Measurements from ENCODE around the gene COL4A4. TPM values are rescaled to one million over a fixed set of nuclear protein-coding genes. Genes with fewer than 3 reads are reported as not detected.

Gene COL4A4
- total RNA-seq, 1 donor: 0.43 TPM

DNA sequence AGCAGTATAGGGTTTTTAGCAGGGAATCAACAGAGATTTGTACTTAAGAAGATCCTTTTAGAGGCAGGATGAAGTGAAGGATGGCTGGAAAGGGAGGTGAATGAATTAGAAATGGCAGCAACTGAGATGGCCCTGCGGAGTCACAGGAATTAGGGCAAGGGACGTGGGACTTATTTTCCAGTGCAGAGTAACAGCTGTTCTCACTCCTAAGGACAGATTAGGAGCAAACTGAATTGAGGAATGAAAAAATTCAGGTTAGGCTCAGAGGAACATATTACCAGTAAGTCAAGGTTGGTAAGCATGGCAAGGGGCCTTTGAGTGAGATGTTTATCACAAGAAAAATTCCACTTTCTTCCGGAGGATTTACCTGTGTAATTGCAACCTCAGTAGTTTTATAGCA lies 34.9 kb upstream of the COL4A4 start:
- TF ChIP-seq, protein P1, sequence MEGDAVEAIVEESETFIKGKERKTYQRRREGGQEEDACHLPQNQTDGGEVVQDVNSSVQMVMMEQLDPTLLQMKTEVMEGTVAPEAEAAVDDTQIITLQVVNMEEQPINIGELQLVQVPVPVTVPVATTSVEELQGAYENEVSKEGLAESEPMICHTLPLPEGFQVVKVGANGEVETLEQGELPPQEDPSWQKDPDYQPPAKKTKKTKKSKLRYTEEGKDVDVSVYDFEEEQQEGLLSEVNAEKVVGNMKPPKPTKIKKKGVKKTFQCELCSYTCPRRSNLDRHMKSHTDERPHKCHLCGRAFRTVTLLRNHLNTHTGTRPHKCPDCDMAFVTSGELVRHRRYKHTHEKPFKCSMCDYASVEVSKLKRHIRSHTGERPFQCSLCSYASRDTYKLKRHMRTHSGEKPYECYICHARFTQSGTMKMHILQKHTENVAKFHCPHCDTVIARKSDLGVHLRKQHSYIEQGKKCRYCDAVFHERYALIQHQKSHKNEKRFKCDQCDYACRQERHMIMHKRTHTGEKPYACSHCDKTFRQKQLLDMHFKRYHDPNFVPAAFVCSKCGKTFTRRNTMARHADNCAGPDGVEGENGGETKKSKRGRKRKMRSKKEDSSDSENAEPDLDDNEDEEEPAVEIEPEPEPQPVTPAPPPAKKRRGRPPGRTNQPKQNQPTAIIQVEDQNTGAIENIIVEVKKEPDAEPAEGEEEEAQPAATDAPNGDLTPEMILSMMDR (IDR thresholded peaks at IDR 0.05; ENCODE audit: insufficient read depth, low read depth, low read length): no peak
- DNase-seq (ENCODE audit: low read depth): no peak
- H3K4me3 ChIP-seq (ENCODE audit: low read depth, low read length): no peak overlapping the region

DNA sequence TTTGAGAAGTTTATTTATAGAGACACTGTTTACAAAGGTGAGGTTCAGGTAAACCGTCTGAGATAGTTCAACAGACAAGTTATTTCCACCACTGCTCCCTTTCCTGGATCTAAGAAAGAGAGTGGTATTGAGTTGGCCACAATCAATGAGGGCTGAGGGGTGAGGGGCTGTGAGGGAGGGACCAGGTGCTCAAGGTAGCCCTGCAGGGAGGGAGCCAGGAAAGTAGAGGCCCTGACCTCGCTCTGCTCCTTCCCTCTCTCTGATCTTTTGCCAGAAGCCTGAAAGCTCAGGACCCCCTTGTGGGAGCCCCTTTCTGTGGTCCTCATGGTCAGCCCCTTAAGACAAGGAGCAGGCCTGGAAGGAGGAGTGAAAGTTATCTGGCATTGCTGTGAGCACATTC lies 30.2 kb upstream of the COL4A4 start:
- TF ChIP-seq, protein P1 (IDR thresholded peaks at IDR 0.05; ENCODE audit: insufficient read depth, low read depth, low read length): no peak
- no peak overlapping the region for H3K4me3 ChIP-seq (ENCODE audit: low read depth, low read length)
- DNase-seq (ENCODE audit: low read depth): no peak

DNA sequence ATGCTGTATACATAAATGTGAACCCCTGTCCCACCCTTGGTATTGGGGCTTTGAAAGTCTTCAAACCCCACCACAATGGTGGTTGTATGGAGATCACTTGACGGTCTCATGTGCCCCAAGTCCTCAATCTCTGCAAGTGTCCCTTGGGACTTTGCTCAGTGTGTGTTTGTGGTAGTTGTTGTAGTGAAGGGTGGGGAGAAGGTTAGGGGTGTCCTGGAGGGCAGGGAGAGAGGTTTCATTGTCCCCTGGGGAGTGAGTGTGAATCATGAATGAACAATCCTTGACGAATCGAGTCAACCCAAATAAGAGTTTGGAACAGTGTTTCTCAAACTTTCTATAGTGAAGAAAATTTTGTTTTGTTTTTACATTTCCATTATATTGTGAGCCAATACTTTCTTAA lies 28.5 kb upstream of the COL4A4 start:
- TF ChIP-seq, protein P1 (IDR thresholded peaks at IDR 0.05; ENCODE audit: insufficient read depth, low read depth, low read length): no peak
- DNase-seq (ENCODE audit: low read depth): no peak
- H3K4me3 ChIP-seq (ENCODE audit: low read depth, low read length): no peak overlapping the region

DNA sequence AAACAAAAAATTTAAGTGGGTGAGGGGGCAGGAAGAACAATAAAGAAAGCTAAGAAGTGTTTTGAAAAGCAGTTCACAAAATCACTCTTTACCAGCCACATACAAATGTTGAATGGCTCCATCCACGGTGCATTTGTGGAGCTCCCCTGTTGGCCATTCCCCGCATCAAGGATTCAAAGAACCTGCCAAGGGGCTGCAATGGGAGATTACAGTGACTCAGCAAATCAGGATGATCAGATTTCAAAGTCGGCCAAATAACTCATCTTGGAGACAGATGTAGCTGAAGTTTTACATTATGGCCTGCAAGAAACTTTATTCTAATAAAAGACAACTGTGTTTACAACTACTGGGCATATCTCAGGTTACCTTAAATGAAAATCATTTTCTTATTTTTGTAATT lies 27.4 kb upstream of the COL4A4 start:
- TF ChIP-seq, protein P1 (IDR thresholded peaks at IDR 0.05; ENCODE audit: insufficient read depth, low read depth, low read length): no peak
- no peak overlapping the region for H3K4me3 ChIP-seq (ENCODE audit: low read depth, low read length)
- DNase-seq (ENCODE audit: low read depth): no peak

DNA sequence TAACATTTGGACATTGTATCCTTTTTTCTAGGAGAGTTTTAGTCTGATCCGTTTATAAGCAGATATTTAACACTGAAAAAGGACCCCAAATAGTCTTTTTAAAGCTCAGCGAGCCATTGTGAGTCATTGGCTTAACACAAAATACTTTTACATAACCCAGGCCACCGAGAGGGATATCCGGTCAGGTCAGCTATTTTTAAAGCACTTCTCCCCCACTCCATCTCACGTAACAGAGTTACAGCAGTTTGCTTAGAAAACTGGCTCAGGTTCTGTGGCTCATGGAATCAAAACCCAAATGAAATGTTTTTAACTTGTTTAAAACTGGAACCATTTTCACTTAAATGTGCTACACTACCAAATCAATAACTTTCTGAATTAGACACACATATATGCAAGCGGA lies 24.3 kb upstream of the COL4A4 start:
- DNase-seq (ENCODE audit: low read depth): peak; percentile 62

DNA sequence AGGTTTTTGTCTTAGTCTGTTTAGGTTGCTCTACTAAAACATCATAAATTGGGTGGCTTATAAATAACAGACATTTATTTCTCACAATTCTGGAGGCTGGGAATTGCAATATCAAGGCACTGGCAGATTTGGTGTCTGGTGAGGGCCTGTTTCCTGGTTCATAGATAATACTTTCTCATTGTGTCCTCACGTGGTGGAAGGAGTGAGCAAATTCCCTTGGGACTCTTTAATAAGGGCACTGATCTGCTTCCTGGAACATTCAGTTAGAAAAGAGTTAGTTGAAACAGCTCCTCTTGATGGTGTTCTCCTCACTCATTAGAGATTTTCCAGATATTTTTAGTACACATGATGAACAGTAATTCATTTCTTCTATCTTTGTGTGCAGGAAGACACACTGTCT lies 22.7 kb upstream of the COL4A4 start:
- no peak overlapping the region for H3K4me3 ChIP-seq (ENCODE audit: low read depth, low read length)
- TF ChIP-seq, protein P1 (IDR thresholded peaks at IDR 0.05; ENCODE audit: insufficient read depth, low read depth, low read length): no peak
- no peak for DNase-seq (ENCODE audit: low read depth)

More for the DNA sequence above, 24.3 kb upstream of the COL4A4 start:
- TF ChIP-seq, protein P1 (IDR thresholded peaks at IDR 0.05; ENCODE audit: insufficient read depth, low read depth, low read length): no peak
- no peak overlapping the region for H3K4me3 ChIP-seq (ENCODE audit: low read depth, low read length)

DNA sequence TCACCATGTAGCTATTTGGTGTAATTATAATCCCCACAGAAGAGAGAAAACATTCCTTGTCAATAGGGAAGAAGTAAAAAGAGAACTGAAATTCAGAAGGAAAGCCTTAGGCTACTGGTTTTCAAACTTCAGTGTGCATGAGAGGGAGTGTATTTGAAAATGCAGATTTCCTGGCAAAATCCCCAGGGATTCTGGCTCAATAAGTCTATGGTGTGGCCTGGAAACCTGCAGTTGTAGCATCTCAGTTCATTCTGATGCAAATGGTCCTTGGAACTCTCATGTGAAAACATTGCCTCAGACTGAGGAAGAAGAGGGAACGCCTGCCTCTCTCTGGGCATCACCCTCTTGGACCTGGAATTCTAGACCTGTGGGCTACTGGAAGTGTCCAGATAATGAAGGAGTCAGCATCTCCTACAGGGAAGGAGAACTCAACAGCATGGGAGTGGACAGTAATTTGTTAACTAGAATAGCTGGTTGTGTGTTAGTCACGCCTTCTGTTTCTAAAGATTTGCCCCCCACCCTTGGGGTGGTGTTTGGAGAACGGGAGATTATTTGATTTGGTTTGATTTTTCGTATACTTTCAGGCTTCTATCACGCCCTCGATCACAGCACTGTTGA lies 21.7 kb upstream of the COL4A4 start:
- TF ChIP-seq, protein P1 (IDR thresholded peaks at IDR 0.05; ENCODE audit: insufficient read depth, low read depth, low read length): no peak
- H3K4me3 ChIP-seq (ENCODE audit: low read depth, low read length): no peak overlapping the region
- no peak for DNase-seq (ENCODE audit: low read depth)

Measured in fibroblast of villous mesenchyme (primary cell).